Mucosa of gallbladder (tissue), 1 donor: Measurements from ENCODE around the gene EPS8L1. TPM values are rescaled to one million over a fixed set of nuclear protein-coding genes. Genes with fewer than 3 reads are reported as not detected.
"Not testable (repeated sequence)": the region's sequence is repeated elsewhere in the genome, so short reads cannot be mapped to it uniquely, and the experiment has no call there.

Experiments used
- DNase-seq: peaks from one replicate; pipeline ENCODE4 v3.0.0-alpha.2; 2020; ENCODE audit warnings: low spot score
- total RNA-seq: library from RNA; stranded (reverse); gene quantifications from one replicate; pipeline ENCODE4 v1.2.1, GENCODE V29; 2021
- donor health status: DM: no; HTN: no; CAD: no.

Gene EPS8L1
- total RNA-seq, 1 donor from 2014 or later: 127 TPM

DNA sequence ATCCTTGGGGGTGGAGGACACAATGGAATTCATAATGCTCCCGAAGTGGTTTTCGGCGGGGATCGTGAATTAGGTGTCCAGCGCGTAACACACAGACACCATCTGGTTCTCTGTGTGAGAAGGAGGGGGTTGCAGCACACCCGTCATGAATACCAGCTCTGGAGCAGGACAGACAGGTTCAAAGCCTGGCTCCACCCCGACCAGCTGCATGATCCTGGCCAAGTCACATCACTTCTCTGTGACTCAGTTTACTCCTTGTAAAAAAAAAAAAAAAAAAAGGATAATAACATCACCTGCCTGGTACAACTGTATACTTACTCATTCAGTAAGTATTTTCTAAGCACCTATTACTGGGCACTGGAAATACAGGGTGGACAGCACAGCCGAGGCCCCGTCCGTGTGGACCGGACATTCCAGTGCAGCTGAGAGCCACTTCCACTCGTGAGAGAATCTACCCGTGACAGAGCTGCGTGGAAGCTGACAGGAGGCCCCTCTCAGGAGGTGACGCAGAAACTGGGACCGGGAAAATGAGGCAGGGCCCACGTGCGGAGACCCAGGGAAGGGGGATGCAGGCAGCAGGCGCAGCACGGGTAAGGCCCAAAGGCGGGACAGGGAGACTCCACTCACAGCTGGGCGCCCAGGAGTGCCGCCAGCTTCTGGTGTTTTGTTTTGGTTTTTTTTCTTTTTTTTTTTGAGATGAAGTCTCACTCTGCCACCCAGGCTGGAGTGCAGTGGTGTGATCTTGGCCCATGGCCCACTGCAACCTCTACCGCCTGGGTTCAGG, 24.7 kb upstream of the EPS8L1 start:
- DNase-seq: no peak

DNA sequence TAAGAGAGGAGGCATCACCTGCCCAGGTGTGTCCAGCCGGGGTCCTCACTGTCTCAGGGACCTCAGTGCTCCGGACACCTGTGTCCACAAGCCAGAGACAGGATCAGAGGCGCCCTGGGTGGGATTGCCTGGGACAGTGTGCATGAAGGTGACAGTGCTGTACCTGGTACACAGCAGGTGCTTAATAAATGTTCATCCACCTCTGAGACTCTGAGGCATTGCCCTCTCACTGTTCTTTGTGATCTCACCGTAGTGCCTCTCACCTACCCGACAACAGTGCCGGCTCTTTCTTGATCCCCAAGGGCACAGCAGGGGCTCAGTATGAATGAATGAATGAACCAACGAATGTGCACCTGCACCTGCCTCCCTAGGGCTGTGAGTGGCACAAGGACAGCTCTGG, 21.9 kb upstream of the EPS8L1 start:
- DNase-seq: no peak

DNA sequence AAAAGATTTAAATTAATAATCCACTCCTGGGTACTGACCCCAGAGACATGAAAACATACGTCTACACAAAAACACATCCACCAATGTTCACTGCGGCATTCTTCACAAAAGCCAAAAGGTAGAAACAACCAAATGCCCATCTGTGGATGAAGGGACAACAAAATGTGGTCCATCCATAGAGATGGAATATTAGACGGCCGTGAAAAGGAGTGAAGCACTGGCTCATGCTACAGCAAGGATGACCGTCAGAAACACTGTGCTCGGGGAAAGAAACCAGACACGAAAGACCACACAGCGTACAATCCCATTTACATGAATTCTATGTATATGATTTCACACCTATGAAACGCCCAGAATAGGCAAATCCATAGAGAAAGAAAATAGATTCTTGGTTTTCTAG, 18.8 kb upstream of the EPS8L1 start:
- no peak for DNase-seq

DNA sequence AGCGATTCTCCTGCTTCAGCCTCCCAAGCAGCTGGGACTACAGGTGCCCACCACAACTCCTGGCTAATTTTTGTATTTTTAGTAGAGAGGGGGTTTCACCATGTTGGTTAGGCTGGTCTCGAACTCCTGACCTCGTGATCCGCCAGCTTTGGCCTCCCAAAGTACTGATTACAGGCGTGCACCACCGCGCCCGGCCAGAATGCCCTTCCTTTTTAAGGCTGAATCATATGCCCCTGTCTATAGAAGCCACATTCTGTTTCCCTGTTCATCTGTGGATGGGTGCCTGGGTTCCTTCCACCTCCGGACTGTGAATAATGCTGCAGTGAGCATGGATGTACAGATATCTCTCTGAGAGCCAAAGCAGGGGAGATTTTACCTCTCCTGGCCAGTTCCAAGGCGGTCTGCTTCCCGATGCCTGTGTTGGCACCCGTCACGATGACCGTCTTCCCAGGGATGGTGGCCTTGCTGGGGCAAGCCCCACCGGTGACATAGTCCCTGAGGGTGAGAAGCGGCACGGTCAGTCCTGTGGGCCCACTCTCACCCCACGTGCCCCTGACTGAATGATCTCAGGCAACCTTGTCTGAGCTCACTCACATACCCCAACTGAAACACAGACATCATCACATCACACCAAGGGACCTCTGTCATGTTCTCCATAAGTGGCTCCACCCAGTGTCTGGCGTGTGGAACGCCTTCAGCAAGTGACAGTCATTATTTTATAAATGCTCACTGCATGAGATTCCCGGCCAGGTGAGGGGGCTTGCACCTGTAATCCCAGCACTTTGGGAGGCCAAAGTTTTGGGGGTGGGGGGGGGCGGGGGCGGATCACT, 16.7 kb upstream of the EPS8L1 start:
- DNase-seq: no peak

DNA sequence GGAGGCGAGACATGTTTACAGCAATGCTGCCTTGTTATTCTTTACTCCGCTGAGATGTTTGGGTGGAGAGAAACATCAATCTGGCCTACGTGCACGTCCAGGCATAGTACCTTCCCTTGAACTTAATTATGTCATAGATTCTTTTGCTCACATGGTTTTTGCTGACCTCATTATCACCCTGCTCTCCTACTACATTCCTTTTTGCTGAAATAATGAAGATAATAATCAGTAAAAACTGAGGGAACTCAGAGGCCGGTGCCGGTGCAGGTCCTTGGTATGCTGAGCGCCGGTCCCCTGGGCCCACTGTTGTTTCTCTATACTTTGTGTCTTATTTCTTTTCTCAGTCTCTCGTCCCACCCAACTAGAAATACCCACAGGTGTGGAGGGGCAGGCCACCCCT, 15.4 kb upstream of the EPS8L1 start:
- DNase-seq: not testable (repeated sequence)

DNA sequence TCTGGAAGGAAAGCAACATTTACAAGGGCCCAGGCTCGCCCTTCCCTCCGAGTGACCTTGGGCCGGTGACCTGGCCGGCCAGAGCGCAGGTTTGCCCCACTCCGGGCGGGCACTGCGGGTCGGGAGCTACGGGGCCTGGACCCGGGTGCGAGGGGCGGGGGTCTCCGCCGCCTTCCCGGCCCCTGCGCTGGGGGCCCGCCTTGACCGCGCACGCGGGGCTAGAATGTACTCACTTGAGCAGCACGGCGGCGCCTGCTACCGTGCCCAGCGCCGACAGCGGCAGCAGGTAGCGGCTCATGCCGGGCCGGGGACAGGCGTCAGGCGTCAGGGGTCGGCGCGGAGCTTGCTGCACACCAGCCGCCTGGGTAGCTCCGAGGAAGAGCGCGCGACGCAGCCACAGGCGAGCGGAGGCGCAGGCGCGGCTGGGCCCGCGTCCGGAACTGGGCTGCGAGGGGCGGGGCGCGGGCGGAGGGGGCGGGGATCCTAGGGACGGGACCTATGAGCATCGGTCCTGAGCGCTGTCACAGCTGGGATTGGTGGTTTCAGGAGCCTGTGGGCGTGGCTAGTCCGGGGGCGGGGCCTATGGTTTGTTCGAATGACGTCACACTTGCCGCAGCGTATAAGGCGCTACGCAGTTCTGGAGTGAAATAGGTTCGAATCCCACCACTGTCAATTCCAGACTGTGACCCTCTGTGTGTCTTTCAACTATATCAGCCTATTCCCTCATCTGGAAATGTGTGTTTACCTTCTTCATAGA, 12.8 kb upstream of the EPS8L1 start, which contains the start of gene RDH13:
Gene RDH13 (minus strand): TSS at position 414 of the 757 bp plus-strand sequence. CDS start 116 bp downstream, at position 298.
- DNase-seq: peak; percentile 96

DNA sequence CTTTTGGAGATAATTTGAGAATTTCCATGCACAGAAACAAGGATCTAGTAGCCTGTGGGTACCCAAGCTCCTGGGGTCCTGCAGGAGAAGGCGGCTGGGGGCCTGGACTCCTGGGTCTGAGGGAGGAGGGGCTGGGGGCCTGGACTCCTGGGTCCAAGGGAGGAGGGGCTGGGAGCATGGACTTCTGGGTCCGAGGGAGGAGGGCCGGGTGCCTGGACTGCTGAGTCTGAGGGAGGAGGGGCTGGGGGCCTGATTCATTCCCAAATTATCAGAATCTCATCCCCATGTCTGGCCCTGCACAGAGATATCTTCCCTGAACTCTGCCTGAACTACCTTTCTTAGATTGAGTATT, 12.2 kb upstream of the EPS8L1 start:
- no peak for DNase-seq

DNA sequence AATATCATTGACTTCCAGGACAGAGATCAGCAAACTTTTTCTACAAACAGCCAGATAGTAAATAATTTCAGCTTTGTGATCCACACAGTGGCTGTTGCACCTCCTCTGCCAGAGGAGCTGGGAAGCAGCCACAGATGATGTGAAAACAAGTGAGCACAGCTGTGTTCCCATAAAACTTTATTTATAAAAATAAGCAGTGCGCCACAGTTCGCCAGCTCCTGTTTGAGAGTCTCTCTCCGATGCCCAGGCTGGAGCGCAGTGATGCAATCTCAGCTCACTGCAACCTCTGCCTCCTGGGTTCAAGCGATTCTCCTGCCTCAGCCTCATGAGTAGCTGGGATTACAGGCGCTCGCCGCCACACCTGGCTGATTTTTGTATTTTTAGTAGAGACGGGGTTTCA, 10.2 kb upstream of the EPS8L1 start:
- DNase-seq: not testable (repeated sequence)

DNA sequence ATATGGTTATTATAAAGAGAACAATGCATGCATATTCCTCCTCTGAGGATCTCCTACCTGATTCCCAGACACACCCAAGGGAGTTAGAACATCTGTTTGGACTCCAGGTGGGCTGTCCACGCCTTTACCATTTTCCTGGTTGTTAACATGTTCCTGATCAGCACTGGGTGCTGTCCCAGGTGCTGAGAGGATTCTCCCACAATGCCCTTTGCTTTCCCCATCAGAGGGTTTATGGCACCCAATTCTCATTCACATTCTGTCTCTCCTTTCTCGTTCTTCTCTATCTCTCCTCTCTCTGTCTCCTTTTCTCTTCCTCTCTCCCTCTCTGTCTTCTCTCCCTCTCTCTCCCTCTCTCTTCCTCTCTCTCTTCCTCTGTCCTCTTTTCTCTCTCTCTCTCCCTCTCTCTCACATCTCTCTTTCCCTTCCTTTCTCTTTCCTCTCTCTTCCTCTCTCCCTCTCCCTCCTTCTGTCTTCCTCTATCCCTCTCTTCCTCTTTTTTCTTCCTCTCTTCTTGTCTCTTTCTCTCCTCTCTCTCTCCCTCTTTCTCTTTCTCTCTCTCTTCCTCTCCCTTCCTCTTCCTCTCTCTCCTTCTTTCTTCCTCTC, 9.5 kb upstream of the EPS8L1 start:
- no peak for DNase-seq

DNA sequence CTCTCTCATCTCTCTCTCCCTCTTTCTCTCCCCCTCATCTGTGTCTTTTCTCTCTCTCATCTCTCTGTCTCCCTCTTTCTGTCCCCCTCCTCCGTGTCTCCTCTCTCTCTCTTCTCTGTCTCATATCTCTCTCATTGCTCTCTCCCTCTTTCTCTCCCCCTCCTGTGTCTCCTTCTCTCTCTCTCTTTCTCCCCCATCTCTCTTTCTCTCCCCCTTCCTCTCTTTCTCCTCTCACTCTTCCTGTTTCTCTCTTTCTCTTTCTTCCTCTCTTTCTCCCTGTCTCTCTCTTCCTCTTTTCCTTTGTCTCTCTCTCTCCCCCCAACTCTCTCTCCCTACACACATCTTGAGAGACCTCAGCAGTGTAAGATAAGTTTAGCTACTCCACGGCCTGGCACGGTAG, 7.8 kb upstream of the EPS8L1 start:
- no peak for DNase-seq

DNA sequence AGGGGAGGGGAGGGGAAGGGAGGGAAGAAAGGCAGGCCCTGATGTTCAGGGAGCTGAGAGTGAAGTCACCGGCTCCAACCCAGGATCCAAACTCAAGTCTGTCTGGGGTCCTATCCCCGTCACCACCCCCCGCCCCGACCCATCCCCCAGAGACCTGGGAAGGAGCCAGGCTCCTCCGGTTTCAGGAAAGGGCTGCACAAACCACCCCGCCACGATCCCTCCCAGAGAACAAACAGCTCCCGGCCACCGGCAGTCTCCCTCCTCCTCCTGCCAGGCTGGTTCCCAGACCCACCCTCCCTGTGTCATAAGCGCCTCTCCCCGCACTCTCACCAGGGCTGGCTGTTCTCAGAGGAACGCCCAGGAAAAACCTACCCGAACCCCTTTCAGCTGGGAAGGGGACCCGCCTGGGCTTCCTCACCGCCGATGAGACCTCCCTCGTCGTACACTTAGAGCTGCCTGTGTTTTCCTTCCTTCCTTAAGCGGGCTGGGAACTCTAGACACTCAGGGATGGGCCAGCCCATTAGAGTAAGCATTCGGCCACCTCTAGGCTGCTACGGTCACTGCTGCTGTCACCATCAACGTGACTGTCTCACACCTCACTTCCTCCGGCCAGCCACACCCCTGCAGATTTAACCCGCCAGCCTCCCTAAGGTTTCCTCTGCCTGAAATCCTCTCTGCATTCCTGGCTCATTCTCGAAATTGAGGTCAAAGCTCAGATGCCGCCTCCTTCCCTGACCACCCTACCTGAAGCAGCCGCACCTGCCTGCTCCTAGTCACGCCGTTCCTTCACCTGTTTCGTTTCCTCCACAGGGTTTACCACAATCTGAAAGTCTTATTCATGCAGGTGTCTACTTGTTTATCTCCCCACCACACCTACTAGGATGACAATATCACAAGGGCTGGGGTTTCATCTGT, 6.5 kb upstream of the EPS8L1 start:
- peak; percentile 68 for DNase-seq

DNA sequence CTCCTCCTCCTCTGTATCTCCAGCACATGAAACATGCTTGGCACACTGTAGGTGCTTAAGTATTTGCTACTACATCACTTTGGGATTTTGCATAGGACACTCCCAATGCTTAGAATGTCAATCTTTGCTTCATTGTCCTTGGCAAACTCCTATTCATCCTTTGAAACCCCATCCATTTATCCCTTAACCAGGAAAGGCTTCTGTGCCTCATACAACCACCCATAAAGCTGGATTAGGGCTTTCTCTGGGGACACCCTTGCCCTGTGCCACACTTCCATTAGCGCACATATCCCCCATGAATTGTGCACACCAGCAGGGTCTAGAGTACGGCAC, 5.8 kb upstream of the EPS8L1 start:
- no peak for DNase-seq

DNA sequence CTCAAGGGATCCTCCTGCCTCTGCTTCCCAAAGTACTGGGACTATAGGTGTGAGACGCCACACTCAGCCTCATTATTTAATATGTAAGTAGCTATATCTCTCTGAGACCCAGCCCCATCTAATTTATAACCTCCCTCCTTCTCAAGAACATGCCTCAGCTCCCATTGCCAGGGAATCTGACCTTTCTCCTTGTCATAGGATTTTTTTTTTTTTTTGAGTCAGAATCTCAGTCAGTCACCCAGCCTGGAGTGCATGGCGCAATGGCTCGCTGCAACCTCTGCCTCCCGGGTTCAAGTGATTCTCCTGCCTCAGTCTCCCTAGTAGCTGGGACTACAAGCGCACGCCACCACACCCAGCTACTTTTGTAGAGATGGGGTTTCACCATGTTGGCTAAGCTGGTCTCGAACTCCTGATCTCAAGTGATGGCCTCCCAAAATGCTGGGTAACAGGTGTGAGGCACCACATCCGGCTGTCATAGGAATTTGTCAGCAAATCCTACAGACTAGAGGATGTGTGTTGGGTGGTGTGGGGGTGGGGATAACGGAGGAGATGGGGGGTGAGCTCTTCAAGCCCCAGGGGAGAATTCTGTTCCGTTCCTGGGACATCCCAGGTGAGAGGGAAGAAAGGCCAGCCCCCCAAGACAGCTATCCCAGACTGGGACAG, 5.1 kb upstream of the EPS8L1 start:
- no peak for DNase-seq

DNA sequence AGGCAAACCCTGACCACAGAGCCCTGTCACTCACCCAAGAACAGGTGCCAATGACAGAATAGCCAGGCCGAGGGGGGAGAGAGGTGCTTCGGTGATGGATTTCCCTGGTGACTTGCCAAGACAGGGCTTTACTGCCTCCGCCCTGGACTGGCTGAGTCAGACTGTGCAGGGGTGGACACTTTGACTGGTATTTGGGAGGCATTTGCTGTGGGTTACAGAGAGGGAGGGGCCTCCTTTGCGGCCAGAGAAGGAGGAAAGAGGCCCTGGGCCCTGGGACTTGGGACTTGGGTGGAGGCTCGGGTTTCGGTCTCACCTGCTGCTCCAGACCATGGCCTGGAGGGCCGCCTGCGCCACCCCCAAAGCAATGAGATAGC, 4.6 kb upstream of the EPS8L1 start:
- DNase-seq: peak; percentile 68

DNA sequence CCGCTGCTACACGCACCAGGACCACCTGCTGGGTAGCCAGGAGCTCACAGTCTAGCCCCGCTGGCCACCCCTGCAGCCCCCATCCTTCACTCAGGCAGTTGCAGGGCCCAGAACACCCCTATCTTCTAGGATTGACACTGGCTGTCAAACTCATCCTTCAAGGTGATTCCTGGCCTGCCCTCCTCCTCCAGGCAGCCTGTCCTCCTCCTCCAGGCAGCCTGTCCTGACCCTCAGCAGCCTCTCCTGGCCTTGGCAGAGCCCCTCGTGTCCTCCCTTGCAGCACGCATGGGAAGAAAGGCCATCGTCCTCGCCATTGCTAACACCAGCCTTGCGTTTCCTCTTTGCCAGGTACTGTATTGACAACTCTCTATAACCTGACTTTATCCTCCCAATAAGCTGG, 3.8 kb upstream of the EPS8L1 start:
- DNase-seq: no peak

DNA sequence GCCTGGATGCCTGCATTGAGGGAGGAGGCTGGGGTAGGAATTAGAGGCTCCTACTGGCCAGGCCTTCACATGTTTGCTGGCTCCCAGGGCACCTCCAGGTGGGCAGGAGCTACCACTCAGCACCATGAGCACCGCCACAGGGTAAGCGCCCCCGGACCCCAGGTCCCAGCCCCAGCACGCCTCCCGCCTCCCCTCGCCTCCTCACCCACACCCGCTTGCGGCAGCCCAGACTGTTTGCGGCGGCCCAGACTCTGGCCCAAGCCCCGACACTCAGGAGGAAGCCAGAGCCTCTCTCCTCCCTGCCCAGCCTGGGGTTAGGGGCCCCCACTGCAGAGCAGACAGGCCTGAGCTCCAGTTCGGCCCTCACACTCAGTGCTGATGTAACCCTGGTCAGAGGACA, 652 bp downstream of the EPS8L1 start:
- DNase-seq: no peak

DNA sequence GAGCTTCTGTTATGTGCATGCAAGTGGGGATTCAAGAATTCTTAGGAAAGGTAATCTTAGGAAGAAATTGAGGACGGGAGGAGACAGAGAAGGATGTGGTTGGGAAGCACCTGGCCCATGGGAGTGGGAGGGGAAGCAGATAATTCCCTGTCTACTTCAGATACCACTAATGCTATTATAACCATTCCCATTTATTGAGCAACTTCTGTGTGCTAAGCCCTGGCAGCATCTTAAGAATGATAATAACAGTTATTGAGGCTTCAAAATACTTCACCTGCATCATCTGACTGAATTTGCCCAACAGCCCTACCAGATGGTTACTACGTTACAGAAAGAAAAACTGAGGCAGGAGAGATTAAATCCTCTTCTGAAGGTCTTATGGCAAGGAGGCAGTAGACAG, 1.4 kb downstream of the EPS8L1 start:
- no peak for DNase-seq

DNA sequence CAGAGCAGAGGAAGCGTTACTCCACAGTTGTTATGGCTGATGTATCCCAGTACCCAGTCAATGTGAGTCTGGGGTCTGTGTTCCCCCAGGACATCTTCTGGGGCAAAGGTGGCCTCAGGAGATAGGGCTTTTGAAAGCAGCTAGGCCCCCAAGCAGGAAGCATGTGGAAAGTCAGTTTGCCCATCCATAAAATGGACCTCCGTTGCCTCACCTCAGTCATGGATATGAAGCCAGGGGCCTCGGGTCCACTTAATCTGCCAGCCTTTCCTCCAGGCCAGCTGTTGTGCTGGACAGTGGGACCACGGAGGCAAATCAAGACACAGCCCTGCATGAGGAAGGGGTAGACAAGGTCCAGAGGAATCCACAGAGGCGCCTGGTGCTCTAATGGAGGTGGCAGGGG, 3.3 kb downstream of the EPS8L1 start:
- no peak for DNase-seq

DNA sequence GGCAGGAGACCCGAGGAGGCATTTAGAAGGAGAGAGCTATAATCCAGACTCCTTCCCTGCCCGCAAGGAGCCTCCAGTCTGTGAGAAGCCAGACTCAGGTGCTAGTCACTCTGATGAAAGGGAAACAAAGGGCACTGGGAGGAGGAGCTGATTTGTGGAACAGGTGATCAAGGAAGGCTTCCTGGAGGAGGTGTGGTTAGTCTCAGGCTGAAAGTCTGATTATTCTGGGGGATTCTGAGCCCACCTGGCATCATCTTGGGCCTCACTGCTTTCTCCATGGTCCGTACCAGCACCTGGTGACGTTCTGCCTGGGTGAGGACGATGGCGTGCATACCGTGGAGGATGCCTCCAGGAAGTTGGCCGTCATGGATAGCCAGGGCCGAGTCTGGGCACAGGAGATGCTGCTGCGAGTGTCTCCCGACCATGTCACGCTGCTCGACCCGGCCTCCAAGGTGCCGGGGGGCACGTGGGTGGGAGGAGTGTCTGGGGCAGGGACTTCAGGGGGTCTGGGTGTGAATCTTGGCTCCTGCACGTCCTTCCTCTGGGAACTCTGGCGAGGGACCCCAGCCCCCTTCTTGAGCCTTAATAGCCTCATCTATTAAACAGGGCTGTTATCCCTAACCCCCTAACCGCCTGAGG, 3.9 kb downstream of the EPS8L1 start:
- no peak for DNase-seq
